Small intestine (tissue), 7 donors: ENCODE data around the gene C3orf22. TPM values are rescaled to one million over a fixed set of nuclear protein-coding genes. Genes with fewer than 3 reads are reported as not detected.

ENCODE experiments used
- DNase-seq, 2 donors: peaks; one replicate each; pipeline versions ENCODE4 v3.0.0 to v3.0.0-alpha.2; 2013
- FAIRE-seq: peaks from 2 replicates; lab custom pipeline; 2012; peaks lifted over from hg19 to GRCh38; lab: Jason Lieb, UNC
- H3K27ac ChIP-seq, 3 donors: one replicate each; pipeline ENCODE4 v1.5.1; 2013; ENCODE audit warnings: low read length in 2 of 3, mild to moderate bottlenecking in 2 of 3, control low read depth in 1 of 3, inconsistent platforms in 1 of 3, low read depth in 1 of 3, moderate library complexity in 1 of 3
- H3K27me3 ChIP-seq, 3 donors: one replicate each; pipeline ENCODE4 v1.6.1; 2013; ENCODE audit warnings: low read length in 3 of 3, inconsistent platforms in 1 of 3; ENCODE audit not compliant: control insufficient read depth in 3 of 3, insufficient read depth in 3 of 3
- H3K36me3 ChIP-seq, 3 donors: one replicate each; pipeline ENCODE4 v1.6.1; 2013; ENCODE audit warnings: low read length in 3 of 3, inconsistent platforms in 1 of 3, low read depth in 1 of 3, mild to moderate bottlenecking in 1 of 3, moderate library complexity in 1 of 3; ENCODE audit not compliant: control insufficient read depth in 3 of 3, insufficient read depth in 2 of 3
- H3K4me1 ChIP-seq, 3 donors: one replicate each; pipeline ENCODE4 v1.6.1; 2013; ENCODE audit warnings: low read length in 2 of 3, inconsistent platforms in 1 of 3, low read depth in 1 of 3, mild to moderate bottlenecking in 1 of 3, moderate library complexity in 1 of 3; ENCODE audit not compliant: control insufficient read depth in 3 of 3, insufficient read depth in 2 of 3
- H3K4me3 ChIP-seq, 3 donors: one replicate each; pipeline ENCODE4 v1.5.1; 2013; ENCODE audit warnings: low read length in 3 of 3, control low read depth in 1 of 3, inconsistent platforms in 1 of 3, low read depth in 1 of 3, mild to moderate bottlenecking in 1 of 3, moderate library complexity in 1 of 3
- H3K9me3 ChIP-seq, 2 donors: one replicate each; pipeline ENCODE4 v1.6.1; 2013; ENCODE audit warnings: low read depth in 1 of 2, low read length in 1 of 2; ENCODE audit not compliant: control insufficient read depth in 2 of 2, insufficient read depth in 1 of 2
- WGBS, 3 donors: extraction: QIAGEN DNeasy Blood & Tissue Kit; methylation state at CpG; one replicate each; pipeline ENCODE4 v1.1.7; 2013; 5-methylcytosine and 5-hydroxymethylcytosine counted together
- polyA plus RNA-seq, 4 donors: library from polyadenylated mRNA; stranded (reverse) in 3 of 4; unstranded in 1 of 4; fragments of 200-250 nt in 3 of 4; fragments of 120-200 nt in 1 of 4; gene quantifications; one replicate each; pipeline versions ENCODE4 v1.2.1 to v1.2.3, GENCODE V29; 2013
- donor health status: healthy with polysubstance abuse.
- donor health status: control.
- donor health status: control.
- donor health status: Bipolar disorder and iron deficiency.
- donor health status: healthy.

Gene C3orf22
- polyA plus RNA-seq, 4 donors: 0.78 TPM; not detected in 3

- H3K9me3 ChIP-seq: peaks cover 0 to 5% of the 10 kb centered on the region in 2 donors
- no peaks in the 10 kb centered on the region for H3K36me3 ChIP-seq
- H3K27ac ChIP-seq: no peak overlapping the region
- DNase-seq (no peak), FAIRE-seq (no peak)
- no peaks in the 10 kb centered on the region for H3K4me1 ChIP-seq
- peaks cover 0 to 2% (median 0%) of the 10 kb centered on the region in 3 donors for H3K27me3 ChIP-seq
- whole genome bisulfite sequencing, 3 donors: 72 to 82% (median 78%) methylated on average over 2 of the region's 2 CpGs
- no peak overlapping the region for H3K4me3 ChIP-seq
Observed at GRCh38 chr3:126581569-126581968, 22.8 kb upstream of the C3orf22 start.

GRCh38 chr3:126580746-126581145 is 22.0 kb upstream of the C3orf22 start:
- 73 to 82% (median 74%) methylated on average over 5 of the region's 5 CpGs for WGBS, 3 donors
- DNase-seq: no peak
- peaks cover 0 to 2% (median 0%) of the 10 kb centered on the region in 3 donors for H3K27me3 ChIP-seq

GRCh38 chr3:126578702-126579101 is 20.0 kb upstream of the C3orf22 start:
- H3K27ac ChIP-seq: no peak overlapping the region
- H3K27me3 ChIP-seq: peaks cover 0 to 2% (median 0%) of the 10 kb centered on the region in 3 donors
- DNase-seq (no peak), FAIRE-seq (no peak)
- H3K9me3 ChIP-seq: peaks cover 0 to 5% of the 10 kb centered on the region in 2 donors
- no peaks in the 10 kb centered on the region for H3K4me1 ChIP-seq
- H3K36me3 ChIP-seq: no peaks in the 10 kb centered on the region
- WGBS, 3 donors: 88 to 92% (median 91%) methylated on average over 7 of the region's 7 CpGs
- H3K4me3 ChIP-seq: no peak overlapping the region

More at GRCh38 chr3:126580746-126581145, 22.0 kb upstream of the C3orf22 start:
- H3K4me1 ChIP-seq: no peaks in the 10 kb centered on the region
- peaks cover 0 to 5% of the 10 kb centered on the region in 2 donors for H3K9me3 ChIP-seq
- H3K27ac ChIP-seq: no peak overlapping the region
- no peaks in the 10 kb centered on the region for H3K36me3 ChIP-seq
- FAIRE-seq: no peak
- H3K4me3 ChIP-seq: no peak overlapping the region

GRCh38 chr3:126577261-126577660 is 18.5 kb upstream of the C3orf22 start:
- H3K4me1 ChIP-seq: no peaks in the 10 kb centered on the region
- WGBS, 3 donors: 35 to 74% (median 41%) methylated on average over 2 of the region's 2 CpGs
- H3K9me3 ChIP-seq: peaks cover 0 to 5% of the 10 kb centered on the region in 2 donors
- DNase-seq: no peak
- no peak overlapping the region for H3K27ac ChIP-seq
- peaks cover 0 to 2% (median 0%) of the 10 kb centered on the region in 3 donors for H3K27me3 ChIP-seq
- FAIRE-seq: no peak
- H3K36me3 ChIP-seq: no peaks in the 10 kb centered on the region
- H3K4me3 ChIP-seq: no peak overlapping the region

GRCh38 chr3:126573492-126574117 is 14.9 kb upstream of the C3orf22 start:
- peak in 1 of 2 donors; percentile 26 for DNase-seq
- no peak for FAIRE-seq
- H3K4me1 ChIP-seq: no peaks in the 10 kb centered on the region
- H3K27me3 ChIP-seq: no peaks in the 10 kb centered on the region
- no peak overlapping the region for H3K4me3 ChIP-seq
- WGBS, 3 donors: 40 to 67% (median 66%) methylated on average over 15 of the region's 15 CpGs
- H3K27ac ChIP-seq: no peak overlapping the region
- H3K36me3 ChIP-seq: no peaks in the 10 kb centered on the region
- H3K9me3 ChIP-seq: no peaks in the 10 kb centered on the region

GRCh38 chr3:126571078-126571477 is 12.3 kb upstream of the C3orf22 start:
- 82 to 88% (median 84%) methylated on average over 7 of the region's 7 CpGs for WGBS, 3 donors
- DNase-seq (no peak), FAIRE-seq (no peak)
- H3K27me3 ChIP-seq: no peaks in the 10 kb centered on the region
- H3K27ac ChIP-seq: no peak overlapping the region
- no peaks in the 10 kb centered on the region for H3K9me3 ChIP-seq
- H3K4me1 ChIP-seq: no peaks in the 10 kb centered on the region
- H3K36me3 ChIP-seq: no peaks in the 10 kb centered on the region
- no peak overlapping the region for H3K4me3 ChIP-seq

GRCh38 chr3:126570103-126570541 is 11.4 kb upstream of the C3orf22 start:
- no peak for FAIRE-seq

GRCh38 chr3:126569390-126569975 is 10.8 kb upstream of the C3orf22 start:
- no peaks in the 10 kb centered on the region for H3K4me1 ChIP-seq
- H3K27me3 ChIP-seq: no peaks in the 10 kb centered on the region
- H3K36me3 ChIP-seq: no peaks in the 10 kb centered on the region
- no peak overlapping the region for H3K27ac ChIP-seq
- WGBS, 3 donors: 79 to 85% (median 79%) methylated on average over 9 of the region's 9 CpGs
- FAIRE-seq: no peak
- DNase-seq: no peak
- no peaks in the 10 kb centered on the region for H3K9me3 ChIP-seq
- H3K4me3 ChIP-seq: no peak overlapping the region

More at GRCh38 chr3:126570103-126570541, 11.4 kb upstream of the C3orf22 start:
- no peak for DNase-seq
- Histone ChIP-seq H3K27ac (no peak overlapping the region), H3K27me3 (no peaks in the 10 kb centered on the region), H3K4me3 (no peak overlapping the region), H3K36me3 (no peaks in the 10 kb centered on the region), H3K9me3 (no peaks in the 10 kb centered on the region), H3K4me1 (no peaks in the 10 kb centered on the region)
- 67 to 77% (median 73%) methylated on average over 6 of the region's 6 CpGs for WGBS, 3 donors
